H4 (cell line): ENCODE measurements around the gene ANKRD13D. TPM values are rescaled to one million over a fixed set of nuclear protein-coding genes. Genes with fewer than 3 reads are reported as not detected.

Experiments
- DNase-seq: peaks from one replicate; pipeline ENCODE4 v3.0.0-alpha.2; 2015; ENCODE audit warnings: low spot score
- total RNA-seq: library from RNA; depleted of rRNA; stranded (reverse); fragments of >200 nt; shearing (Covaris generic); gene quantifications from 2 replicates; pipeline ENCODE4 v1.2.3, GENCODE V29; 2014

Gene ANKRD13D
- total RNA-seq, 1 experiment from 2014 or later: 5.6 TPM

DNA sequence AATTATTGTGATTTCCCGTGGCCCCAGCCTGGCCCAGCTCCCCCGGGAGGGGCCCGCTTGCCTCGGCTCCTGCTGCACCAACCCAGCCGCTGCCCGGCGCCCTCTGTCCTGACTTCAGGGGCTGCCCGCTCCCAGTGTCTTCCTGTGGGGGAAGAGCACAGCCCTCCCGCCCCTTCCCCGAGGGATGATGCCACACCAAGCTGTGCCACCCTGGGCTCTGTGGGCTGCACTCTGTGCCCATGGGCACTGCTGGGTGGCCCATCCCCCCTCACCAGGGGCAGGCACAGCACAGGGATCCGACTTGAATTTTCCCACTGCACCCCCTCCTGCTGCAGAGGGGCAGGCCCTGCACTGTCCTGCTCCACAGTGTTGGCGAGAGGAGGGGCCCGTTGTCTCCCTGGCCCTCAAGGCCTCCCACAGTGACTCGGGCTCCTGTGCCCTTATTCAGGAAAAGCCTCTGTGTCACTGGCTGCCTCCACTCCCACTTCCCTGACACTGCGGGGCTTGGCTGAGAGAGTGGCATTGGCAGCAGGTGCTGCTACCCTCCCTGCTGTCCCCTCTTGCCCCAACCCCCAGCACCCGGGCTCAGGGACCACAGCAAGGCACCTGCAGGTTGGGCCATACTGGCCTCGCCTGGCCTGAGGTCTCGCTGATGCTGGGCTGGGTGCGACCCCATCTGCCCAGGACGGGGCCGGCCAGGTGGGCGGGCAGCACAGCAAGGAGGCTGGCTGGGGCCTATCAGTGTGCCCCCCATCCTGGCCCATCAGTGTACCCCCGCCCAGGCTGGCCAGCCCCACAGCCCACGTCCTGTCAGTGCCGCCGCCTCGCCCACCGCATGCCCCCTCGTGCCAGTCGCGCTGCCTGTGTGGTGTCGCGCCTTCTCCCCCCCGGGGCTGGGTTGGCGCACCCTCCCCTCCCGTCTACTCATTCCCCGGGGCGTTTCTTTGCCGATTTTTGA lies 3.3 kb upstream of the ANKRD13D start:
- no peak for DNase-seq

DNA sequence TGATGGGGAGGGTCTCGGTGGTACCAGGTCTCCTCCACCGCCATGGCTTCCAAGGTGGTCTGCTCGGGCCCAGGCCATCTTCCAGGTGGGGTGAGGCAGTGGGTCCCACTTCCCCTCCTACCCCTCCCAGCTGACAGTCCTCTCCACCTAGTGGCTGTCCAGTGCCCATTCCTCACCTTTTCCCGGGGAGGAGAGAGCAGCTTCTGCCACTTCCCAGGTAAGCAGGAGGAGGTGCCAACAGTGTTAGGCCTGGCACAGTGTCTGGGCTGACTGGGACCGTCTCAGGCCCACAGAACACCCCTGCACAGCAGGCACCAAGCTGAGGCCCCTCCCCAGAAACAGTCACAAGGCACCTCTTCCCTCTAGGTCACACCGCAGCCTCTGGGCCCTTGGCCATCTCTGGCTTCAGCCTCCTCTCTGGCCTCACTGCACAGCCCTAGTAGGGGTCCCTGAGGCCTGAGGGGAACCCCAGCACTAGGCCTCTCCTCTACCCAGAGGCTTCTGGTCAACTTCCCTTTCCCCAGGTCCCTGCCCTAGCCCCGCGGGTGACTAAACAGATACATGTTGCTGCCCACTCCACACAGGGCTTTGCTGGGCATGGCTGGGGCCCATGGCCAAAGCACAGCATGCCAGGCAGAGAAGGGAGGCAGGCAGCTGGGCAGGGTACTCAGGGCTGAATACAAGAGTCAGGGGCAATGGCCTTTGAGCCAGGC lies 2.3 kb upstream of the ANKRD13D start:
- no peak for DNase-seq

DNA sequence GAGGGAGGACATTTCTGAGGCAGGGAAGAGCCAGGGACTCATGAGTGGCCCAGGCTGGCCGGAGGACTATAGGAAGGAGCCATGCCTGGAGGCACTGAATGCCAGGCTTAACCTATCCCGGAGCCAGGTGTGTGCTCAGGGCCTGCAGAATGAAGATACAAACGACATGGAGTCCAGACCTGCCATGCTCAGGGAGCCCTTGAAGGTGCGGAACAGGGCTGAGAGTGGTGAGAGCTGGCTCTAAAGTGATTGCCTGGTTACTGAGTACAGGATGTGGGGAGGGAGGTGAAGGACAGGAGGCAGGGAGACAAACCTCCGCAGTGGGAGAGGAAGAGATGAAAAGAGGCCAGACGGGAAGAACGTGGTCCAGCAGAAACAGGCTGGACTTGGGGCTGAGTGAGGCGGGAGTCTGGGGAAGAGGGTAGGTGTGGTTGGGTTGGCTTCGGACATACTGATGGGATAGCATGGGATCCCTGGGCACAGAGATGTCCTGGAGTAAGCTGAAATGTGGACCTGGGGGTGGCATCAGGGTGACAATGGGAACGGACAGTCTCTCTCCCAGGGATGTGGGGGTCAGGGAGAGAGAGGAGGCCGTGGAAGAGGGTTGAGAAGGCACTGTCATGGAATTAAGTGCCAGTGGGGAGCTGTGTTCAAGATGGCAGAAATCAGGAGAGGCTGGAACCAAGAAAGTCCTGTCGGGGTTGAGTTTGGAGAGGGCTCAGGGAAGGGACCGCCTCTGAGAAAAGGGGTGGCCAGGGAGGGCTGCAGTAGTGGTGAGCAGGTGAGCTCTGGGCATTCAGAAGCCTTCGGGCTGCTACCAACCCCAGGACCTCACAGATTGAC lies 1.5 kb upstream of the ANKRD13D start:
- no peak for DNase-seq

DNA sequence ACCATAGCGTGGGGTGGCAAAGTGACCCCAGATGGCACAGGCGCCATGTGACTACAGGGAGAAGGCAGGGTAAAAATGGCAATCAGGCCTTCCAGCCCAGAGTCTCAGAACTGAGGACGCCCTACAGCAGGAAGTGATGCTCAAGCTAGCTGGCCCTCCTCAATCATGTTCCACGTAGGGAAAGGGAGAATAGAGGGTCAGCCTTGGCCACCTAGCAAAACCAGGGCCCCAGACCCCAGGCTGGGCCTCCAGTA lies 978 bp upstream of the ANKRD13D start:
- no peak for DNase-seq

DNA sequence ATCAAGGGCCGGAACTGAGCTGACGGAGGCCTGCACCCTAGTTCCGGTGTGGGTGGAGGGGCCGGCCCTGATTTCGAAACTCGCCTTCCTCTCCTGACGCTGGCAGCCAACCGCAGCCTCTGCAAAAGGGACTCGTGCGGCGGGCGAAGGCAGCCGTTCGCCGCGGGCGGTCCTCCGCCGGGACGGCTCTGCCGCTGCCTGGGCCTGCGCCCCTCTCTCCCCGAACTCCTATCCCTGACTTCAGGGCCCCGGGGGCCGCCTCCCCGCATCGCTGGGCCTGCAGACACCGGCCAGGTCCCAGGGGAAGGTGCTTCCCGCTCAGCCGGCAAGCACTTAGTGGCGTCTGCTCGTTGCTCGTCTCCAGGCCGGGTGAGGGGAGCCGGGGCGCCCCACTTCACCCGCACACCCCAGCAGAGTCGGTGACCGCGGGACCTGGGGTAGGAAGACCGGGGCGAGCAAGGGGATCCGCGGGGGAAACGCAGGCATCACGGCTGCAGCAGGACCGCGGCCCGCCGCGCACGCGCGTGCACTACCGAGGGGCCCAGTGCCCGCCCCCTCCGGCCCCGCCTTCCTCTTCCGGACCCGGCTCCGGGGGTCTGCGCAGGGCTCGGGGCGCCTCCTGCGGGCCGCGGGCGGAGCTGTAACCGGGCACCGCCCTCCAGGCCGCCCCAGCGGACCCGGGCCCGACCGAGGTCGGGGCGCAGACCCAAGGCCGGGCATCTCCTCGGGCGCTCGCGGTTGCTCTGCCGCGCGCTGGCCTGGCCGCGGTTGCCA lies 464 bp upstream of the ANKRD13D start:
- peak; percentile 88 for DNase-seq

DNA sequence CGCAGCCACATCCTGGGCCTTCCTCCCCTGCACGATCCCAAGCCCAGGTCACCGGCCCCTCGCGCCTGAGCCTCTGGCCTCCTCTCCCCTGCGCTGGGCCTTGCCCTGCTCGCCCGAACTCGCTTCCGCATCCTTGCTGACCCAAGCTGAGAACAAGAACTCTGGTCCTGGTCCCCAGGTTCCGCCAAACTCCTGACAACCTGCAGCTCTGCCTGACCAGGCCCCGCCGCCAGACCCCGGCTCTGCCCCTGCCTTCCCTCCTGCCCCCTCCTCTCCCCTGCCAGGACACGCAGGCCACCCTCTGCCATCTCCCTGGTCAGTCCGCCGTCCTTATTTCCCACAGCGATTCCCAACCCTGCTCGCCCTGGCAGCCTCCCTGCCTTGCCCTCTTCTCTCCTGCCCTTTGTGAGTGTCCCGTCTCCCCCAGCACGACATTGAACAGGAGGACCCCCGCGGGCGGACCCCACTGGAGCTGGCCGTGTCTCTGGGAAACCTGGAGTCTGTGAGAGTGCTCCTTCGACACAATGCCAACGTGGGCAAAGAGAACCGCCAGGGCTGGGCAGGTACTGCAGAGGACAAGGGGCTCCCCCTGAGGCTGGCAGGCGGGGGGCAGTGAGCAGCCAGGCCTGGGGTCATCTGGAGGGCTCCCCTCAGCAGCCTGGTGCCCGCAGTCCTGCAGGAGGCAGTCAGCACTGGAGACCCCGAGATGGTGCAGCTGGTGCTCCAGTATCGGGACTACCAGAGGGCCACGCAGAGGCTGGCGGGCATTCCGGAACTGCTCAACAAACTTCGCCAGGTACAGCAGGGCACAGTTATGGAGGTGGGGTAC lies 762 bp downstream of the ANKRD13D start:
- DNase-seq: no peak

DNA sequence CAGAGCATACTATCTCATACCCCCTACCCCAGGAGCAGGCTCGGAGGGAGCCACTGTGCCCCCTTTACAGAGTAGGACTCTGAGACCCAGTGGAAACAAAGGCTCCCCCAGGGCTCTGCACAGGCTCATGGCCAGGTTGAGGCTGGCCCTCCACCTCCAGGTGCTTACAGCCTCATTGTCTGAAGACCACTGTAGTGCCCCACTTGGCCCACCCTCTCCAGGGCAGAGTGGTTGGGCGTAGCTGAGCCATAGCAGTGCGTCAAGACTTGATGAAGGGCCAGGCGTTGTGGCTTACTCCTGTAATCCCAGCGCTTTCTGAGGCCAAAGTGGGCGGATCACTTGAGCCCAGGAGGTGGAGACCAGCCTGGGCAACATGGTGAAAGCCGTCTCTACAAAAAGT lies 1.7 kb downstream of the ANKRD13D start:
- DNase-seq: no peak

DNA sequence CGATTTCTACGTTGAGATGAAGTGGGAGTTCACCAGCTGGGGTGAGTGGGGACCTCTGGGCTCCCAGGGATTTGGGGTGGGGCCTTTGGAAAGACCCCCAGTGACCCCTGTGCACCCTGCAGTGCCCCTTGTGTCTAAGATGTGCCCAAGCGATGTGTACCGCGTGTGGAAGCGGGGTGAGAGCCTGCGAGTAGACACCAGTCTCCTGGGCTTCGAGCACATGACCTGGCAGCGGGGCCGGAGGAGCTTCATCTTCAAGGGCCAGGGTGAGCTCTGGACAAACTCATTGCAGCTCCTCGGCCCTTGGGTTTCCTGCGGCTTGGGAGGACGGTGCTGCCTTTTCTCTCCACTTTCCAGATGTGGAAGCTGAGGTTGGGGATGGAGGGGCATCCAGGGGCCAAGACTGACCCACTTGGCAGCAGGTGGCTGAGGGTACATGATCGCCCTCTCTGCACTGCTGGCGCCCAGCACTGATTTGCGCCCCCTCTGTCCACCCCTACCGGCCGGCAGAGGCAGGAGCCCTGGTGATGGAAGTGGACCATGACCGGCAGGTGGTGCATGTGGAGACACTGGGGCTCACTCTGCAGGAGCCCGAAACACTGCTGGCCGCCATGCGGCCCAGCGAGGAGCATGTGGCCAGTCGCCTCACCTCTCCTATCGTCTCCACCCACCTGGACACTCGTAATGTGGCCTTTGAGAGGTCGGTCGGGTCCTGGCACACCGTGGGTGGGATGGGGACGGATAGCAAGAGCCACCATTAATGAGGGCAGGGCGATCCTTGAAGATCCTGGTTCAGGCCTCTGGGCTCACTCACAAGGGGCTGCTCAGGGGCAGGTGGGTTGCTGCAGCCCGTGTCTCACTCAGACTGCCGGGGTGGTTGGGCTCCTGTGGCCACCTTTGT lies 2.6 kb downstream of the ANKRD13D start:
- no peak for DNase-seq

DNA sequence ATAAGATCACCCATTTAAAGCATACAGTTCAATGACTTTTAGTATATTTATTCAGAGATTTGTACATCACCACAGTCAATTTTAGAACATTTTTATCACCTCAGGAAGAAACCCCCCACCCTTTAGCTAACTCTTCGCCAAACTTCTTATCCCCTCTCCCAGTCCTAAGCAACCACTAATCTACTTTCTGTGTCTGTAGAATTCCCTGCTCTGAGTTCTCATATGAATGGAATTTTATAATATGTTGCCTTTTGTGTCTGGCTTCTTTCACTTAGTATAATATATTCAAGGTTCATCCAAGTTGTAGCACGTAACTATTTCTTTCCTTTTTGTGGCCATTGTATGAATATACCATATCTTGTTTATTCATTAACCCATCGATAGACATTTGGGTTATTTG lies 3.6 kb downstream of the ANKRD13D start:
- DNase-seq: no peak

DNA sequence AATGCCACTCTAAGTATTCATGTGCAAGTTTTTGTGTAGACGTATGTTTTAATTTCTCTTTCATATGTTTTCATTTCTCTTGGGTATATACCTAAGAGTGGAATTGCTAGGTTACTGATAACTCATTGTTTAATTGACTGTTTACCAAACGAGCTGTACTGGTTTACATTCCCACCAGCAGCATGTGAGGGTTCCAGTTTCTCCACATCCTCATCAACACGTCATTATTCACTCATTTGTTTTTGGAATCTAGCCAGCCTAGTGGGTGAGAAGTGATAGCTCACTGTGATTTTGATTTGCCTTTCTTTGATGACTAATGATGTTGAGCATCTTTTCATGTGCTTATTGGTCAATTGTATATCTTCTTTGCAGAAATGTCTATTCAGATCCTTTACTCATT lies 4.0 kb downstream of the ANKRD13D start:
- DNase-seq: no peak

DNA sequence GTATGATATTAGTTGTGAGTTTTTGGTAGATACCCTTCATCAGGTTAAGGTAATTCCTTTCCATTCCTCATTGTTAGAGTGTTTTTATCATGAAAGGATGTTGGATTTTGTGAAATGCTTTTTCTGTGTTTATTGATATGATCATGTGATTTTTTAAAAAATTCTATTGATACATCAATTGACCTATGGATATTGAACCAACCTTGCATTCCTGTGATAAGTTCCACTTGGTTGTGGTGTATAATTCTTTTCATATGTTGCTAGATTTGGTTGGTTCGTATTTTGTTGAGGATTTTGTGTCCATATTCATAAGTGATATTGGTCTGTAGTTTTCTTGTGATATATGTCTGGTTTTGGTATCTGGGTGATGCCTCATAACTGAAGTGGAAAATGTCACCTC lies 6.7 kb downstream of the ANKRD13D start:
- no peak for DNase-seq

DNA sequence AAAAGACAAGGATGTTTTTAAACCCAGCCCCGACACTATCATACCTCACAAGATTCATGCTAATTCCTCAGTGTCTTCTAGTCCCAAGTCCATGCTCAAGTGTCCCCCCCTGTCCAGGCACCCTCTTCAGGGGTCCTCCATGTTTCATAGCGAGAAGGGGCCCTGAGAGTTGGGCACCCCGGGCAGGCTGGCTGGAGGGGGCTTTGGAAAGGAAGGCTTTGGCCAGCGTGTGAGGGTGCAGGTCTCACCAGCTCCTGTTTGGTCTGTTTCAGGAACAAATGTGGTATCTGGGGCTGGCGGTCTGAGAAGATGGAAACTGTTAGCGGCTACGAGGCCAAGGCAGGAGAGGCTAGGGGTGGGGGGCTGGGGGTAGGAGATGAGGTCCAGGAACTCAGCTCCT lies 9.7 kb downstream of the ANKRD13D start:
- no peak for DNase-seq

DNA sequence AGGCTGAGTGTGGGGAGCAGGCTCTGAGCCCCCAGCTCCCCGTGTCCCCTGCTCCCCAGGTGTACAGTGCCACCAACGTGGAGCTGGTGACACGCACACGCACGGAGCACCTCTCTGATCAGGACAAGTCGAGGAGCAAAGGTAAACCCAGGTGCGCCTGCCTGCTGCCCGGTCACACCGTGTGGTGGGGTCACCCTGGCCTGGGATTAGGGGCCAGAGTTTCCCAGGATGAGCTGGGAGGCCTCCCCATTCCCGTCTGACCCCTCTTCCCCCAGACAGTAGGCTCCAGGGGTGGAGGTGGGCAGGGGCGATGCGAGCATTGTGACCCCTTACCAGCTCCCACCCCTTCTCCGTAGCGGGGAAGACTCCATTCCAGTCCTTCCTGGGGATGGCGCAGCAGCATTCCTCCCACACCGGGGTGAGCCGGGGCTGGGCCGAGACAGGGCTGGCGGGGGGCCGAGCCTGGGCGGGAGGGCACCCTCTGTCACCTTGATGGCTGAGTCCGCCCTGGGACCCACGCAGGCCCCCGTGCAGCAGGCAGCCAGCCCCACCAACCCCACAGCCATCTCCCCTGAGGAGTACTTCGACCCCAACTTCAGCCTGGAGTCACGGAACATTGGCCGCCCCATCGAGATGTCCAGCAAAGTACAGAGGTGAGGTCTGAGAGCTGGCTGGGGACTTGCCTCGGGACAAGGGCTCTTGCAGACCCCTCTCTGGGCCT lies 10.5 kb downstream of the ANKRD13D start:
- DNase-seq: no peak

DNA sequence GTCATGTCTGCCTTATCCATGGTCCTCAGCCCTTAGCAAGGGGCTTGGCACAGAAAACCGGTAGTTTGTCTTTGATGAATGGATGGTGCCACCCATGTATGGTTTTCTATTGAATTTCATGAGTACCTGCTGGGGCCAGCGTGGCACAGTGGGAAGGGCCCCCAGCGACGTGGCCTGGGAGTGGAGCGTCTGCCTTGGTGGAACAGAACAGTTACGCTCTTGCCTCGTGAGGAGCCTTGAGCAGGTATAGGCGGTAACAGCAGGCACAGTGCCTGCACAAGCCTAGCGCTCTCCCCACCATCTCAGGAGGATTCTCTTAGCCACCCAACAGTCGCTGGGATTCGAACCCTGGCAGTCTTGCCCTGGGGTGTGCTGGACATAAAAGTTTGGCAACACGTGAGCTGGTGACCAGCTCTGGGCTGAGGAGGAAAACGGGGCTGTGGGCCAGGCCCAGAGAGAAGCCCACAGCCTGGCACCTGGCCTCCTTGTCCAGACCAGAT lies 11.2 kb downstream of the ANKRD13D start:
- DNase-seq: no peak

DNA sequence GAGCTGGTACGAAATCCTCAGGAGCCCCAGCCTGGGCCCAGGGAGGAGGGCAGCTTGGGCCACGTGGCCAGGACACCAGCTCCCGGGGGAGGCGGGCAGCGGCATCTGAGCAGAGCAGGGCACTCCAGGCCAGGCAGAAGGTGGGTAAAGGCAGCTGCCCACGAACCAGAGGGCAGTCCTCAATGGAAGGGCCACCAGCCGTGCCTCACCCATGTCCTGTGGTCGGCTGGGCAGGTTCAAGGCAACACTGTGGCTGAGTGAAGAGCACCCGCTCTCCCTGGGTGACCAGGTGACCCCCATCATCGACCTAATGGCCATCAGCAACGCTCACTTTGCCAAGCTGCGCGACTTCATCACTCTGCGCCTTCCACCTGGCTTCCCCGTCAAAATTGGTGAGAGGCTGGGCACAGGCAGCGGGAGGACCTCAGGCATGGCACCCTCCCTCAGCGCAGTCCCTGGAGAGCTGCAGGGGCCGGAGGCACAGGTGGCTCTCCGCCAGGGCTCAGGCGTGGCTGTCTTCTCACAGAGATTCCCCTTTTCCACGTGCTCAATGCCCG lies 11.7 kb downstream of the ANKRD13D start:
- DNase-seq: no peak

DNA sequence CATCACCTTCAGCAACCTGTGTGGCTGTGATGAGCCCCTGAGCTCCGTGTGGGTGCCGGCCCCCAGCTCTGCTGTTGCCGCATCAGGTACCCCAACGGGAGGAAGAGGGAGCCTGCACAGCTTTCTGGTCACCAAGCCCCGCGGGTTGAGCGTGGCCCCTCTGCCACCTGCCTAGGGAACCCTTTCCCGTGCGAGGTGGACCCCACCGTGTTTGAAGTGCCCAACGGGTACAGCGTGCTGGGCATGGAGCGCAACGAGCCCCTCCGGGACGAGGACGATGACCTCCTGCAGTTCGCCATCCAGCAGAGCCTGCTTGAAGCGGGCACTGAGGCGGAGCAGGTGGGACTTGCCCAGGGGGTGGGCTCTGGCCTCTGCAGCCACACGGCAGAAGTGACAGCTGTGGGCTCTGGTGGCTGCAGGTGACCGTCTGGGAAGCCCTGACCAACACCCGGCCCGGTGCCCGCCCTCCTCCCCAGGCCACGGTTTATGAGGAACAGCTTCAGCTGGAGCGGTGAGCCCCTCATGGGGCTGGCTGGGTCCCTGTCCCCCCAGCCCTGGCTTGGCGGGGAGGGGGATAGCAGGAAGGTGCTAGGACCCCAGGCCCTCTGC lies 12.3 kb downstream of the ANKRD13D start:
- DNase-seq: no peak

DNA sequence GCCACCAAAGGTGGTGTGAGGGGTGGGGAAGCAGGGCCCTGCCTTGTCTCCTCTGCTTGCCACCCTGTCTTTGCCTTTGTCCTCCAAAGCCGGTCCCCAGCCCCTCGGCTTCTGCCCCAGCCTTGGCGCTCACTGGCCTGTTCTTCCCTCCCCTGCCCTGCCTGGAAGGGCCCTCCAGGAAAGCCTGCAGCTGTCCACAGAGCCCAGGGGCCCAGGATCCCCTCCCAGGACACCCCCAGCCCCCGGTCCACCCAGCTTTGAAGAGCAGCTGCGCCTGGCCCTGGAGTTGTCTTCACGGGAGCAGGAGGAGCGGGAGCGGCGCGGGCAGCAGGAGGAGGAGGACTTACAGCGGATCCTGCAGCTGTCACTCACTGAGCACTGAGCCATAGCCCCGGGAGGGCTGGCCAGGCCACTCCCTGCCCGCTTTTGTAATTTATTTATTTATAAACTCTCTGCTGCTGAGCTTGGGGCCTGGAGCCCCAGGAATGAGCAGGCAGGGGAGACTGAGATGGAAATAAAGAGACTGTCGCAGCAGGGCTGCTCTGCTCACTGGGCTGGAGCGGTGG lies 12.9 kb downstream of the ANKRD13D start:
- peak; percentile 36 for DNase-seq
